Karpas-422 (cell line): ENCODE data around the gene PIEZO1. TPM values are rescaled to one million over a fixed set of nuclear protein-coding genes. Genes with fewer than 3 reads are reported as not detected.

Source experiments
- DNase-seq: peaks from one replicate; pipeline ENCODE4 v3.0.0-alpha.2; 2015
- H2AFZ ChIP-seq: fragments of 200-600 bp; sonication (generic); 2 replicates; pipeline ENCODE4 v1.6.1; 2014; ENCODE audit warnings: antibody characterized with exemption, low read length, mixed read lengths
- H3K27ac ChIP-seq: fragments of 200-600 bp; sonication (generic); 2 replicates; pipeline ENCODE4 v1.5.1; 2014; ENCODE audit warnings: mild to moderate bottlenecking, low read length, moderate library complexity
- H3K27me3 ChIP-seq: fragments of 200-600 bp; sonication (generic); 2 replicates; pipeline ENCODE4 v1.6.1; 2014; ENCODE audit warnings: low read length, mixed read lengths
- H3K36me3 ChIP-seq: fragments of 200-600 bp; sonication (generic); 2 replicates; pipeline ENCODE4 v1.6.1; 2014; ENCODE audit warnings: low read length, mixed read lengths; ENCODE audit not compliant: insufficient read depth
- H3K4me1 ChIP-seq: fragments of 200-600 bp; sonication (generic); 2 replicates; pipeline ENCODE4 v1.6.1; 2014; ENCODE audit warnings: mild to moderate bottlenecking, low read length, mixed read lengths
- H3K4me2 ChIP-seq: fragments of 200-600 bp; sonication (generic); 2 replicates; pipeline ENCODE4 v1.6.1; 2014; ENCODE audit warnings: low read length, low read depth, mild to moderate bottlenecking; ENCODE audit not compliant: poor library complexity, severe bottlenecking
- H3K4me3 ChIP-seq: fragments of 200-600 bp; sonication (generic); 2 replicates; pipeline ENCODE4 v1.5.1; 2014; ENCODE audit warnings: mild to moderate bottlenecking, antibody characterized with exemption, low read length, mixed read lengths
- H3K79me2 ChIP-seq: fragments of 200-600 bp; sonication (generic); 2 replicates; pipeline ENCODE4 v1.6.1; 2014; ENCODE audit warnings: mild to moderate bottlenecking, low read length, mixed read lengths
- H3K9ac ChIP-seq: fragments of 200-600 bp; sonication (generic); 2 replicates; pipeline ENCODE4 v1.6.0; 2014; ENCODE audit warnings: low read length
- H3K9me2 ChIP-seq: fragments of 200-600 bp; sonication (generic), shearing (Covaris generic); replicated peaks from 2 replicates; pipeline ENCODE4 v1.6.0; 2014; ENCODE audit warnings: mild to moderate bottlenecking, low read length, moderate library complexity; ENCODE audit not compliant: insufficient read depth
- H3K9me3 ChIP-seq: fragments of 300-700, 200-600 bp; sonication (generic); 2 replicates; pipeline ENCODE4 v1.6.1; 2014; ENCODE audit warnings: low read length, mixed read lengths
- H4K20me1 ChIP-seq: fragments of 200-600 bp; sonication (generic); 2 replicates; pipeline ENCODE4 v1.6.1; 2014; ENCODE audit warnings: mild to moderate bottlenecking, antibody characterized with exemption, low read length, low read depth; ENCODE audit not compliant: insufficient read depth
- total RNA-seq: library from RNA; depleted of rRNA; stranded (reverse); fragments of >200 nt; shearing (Covaris generic); gene quantifications from 2 replicates; pipeline ENCODE4 v1.2.3, GENCODE V29; 2014; ENCODE audit warnings: low replicate concordance

Gene PIEZO1
- total RNA-seq, 1 experiment from 2014 or later: 1.8 TPM

DNA sequence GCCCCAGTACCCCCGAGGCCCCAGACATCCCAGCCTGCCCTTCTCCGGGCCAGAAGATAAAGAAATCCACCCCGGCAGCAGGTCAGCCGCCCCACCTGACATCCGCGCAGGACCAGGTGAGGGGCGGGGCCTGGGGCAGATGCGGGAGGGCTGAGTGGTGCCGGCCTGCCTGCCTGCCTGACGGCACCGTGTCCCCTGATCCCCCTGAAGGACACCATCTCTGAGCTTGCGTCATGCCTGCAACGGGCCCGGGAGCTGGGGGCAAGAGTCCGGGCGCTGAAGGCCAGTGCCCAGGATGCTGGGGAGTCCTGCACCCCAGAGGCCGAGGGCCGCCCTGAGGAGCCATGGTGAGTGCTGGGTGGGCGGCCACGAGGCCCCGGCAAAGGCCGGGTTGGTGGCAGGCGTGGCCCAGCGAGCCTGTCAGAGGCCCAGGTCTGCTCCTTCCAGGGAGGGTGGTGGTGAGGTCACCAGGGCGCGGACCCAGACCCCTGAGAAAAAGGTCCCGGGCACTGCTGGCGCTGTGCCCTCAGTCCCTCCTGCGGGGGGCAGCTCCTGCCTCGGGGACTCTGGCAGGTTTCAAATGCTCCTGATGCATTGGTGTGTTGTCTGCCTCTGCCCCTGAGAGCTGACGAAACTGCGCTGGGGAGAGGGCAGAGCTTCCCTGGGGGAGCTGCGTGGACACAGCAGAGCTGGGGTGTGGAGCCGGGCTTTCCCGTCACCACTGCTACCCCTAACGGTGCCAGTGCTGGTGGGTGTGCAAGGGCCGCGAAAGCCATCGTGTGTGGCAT is 19.7 kb upstream of the PIEZO1 start:
- DNase-seq: peak; percentile 82
- peak overlapping the region; percentile 79 for H3K27ac ChIP-seq
- peaks cover 20% of the 10 kb centered on the region; the same call in 1 of the 2 replicates for H4K20me1 ChIP-seq
- no peaks in the 10 kb centered on the region for H3K9me3 ChIP-seq
- H3K4me1 ChIP-seq: peaks cover 32% of the 10 kb centered on the region
- peak overlapping the region; percentile 97 for H3K4me2 ChIP-seq
- peaks cover 16% of the 10 kb centered on the region; the same call in 1 of the 2 replicates for H3K36me3 ChIP-seq
- H2AFZ ChIP-seq: no peak overlapping the region
- peaks cover 25% of the 10 kb centered on the region for H3K79me2 ChIP-seq
- peak overlapping the region; percentile 99 for H3K4me3 ChIP-seq
- H3K9me2 ChIP-seq: no peaks in the 10 kb centered on the region
- no peaks in the 10 kb centered on the region for H3K27me3 ChIP-seq
- H3K9ac ChIP-seq: peak overlapping the region; percentile 98

DNA sequence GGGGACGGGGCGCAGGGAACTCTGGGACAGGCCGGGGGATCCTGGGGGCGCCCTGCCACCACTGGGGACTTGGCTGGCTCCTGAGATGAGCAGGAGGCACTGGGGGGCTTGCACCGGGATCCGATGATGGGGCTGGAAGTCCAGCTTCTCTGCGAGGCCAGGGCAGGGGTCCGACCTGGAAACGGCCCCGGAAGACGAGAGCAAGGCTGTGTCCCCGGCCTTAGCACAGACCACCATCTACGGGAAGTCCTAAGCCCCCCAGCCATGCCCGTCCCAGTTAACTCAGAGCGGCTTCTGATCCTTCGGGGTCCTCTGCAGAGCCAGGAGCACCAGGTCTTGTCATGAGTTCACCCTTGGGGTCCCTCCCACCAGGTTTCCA is 19.1 kb upstream of the PIEZO1 start:
- Histone ChIP-seq H3K79me2 (peaks cover 21% of the 10 kb centered on the region), H3K9me3 (no peaks in the 10 kb centered on the region), H3K4me2 (peak overlapping the region; percentile 97), H3K4me1 (peaks cover 28% of the 10 kb centered on the region), H4K20me1 (0 out of 2 replicates have a peak, but pooled peaks cover 16% of the 10 kb centered on the region), H3K4me3 (peak overlapping the region; percentile 99), H3K9ac (peak overlapping the region; percentile 98), H3K27ac (peak overlapping the region; percentile 79), H3K27me3 (no peaks in the 10 kb centered on the region), H3K36me3 (peaks cover 10% of the 10 kb centered on the region; the same call in 1 of the 2 replicates), H2AFZ (no peak overlapping the region), H3K9me2 (no peaks in the 10 kb centered on the region)
- peak; percentile 57 for DNase-seq

DNA sequence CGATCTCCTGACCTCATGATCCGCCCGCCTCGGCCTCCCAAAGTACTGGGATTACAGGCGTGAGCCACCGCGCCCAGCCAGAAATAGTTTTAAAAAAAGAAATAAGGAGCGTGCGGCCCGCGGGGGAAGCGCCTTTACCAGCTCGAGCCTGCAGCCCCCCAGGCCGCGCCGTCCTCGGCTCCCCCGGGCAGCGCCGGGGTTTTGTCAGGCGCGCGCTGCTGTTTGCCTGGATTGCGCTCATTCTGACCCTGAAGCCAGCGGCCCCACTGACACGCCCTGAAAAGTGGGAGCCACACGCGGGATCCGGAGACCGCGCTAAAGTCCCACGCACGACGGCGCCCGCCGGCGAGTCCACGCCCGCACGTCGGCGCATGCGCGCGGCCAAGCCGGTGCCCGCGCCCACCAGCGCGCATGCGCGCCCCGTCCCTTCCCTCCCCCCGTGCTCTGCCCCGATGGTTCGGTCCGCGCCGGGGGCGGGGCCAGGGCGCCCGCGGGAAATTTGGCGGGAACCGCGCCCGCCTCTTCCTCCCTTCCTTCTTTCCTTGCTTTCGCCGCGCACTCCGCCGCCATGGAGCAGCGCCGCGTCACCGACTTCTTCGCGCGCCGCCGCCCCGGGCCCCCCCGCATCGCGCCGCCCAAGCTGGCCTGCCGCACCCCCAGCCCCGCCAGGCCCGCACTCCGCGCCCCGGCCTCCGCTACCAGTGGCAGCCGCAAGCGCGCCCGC is 18.4 kb upstream of the PIEZO1 start, which contains the start of gene CDT1:
TSS of gene CDT1 (plus strand) at position 526 of the 724 bp plus-strand sequence. CDS start at position 569, 43 bp downstream.
- Histone ChIP-seq H3K4me2 (peak within 1 kb of the TSS; percentile 97), H3K9me3 (no peaks in the 10 kb centered on the region), H3K4me3 (peak within 1 kb of the TSS; percentile 99), H3K36me3 (peaks cover 7% of the 10 kb centered on the region; the same call in 1 of the 2 replicates), H3K9ac (peak within 1 kb of the TSS; percentile 98), H3K4me1 (peaks cover 33% of the 10 kb centered on the region), H4K20me1 (0 out of 2 replicates have a peak, but pooled peaks cover 16% of the 10 kb centered on the region), H2AFZ (peak within 1 kb of the TSS; percentile 42; the same call in 1 of the 2 replicates), H3K9me2 (no peaks in the 10 kb centered on the region), H3K27ac (peak within 1 kb of the TSS; percentile 79), H3K27me3 (no peaks in the 10 kb centered on the region), H3K79me2 (peaks cover 21% of the 10 kb centered on the region)
- DNase-seq: peak; percentile 93

DNA sequence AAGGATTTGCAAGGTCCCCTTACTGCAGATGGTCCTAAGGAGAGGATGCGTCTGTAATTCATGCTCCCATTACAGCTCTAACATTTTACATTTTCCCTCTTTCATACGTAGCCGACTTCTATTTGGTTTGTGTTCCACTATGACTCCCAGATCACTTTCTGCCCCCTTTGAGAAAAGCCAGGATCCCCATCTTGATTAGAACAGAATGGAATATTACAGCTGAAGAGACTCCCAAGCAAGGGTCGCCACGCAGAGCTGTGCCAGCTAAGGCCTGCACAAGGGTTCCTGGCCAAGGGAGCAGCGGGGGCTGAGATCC is 15.2 kb upstream of the PIEZO1 start:
- Histone ChIP-seq H3K79me2 (peaks cover 15% of the 10 kb centered on the region), H2AFZ (no peak overlapping the region), H3K4me3 (no peak overlapping the region), H3K4me2 (no peak overlapping the region), H3K27me3 (no peaks in the 10 kb centered on the region), H3K36me3 (no peaks in the 10 kb centered on the region), H3K4me1 (peaks cover 30% of the 10 kb centered on the region), H3K9me3 (no peaks in the 10 kb centered on the region), H3K27ac (no peak overlapping the region), H3K9ac (no peak overlapping the region), H4K20me1 (0 out of 2 replicates have a peak, but pooled peaks cover 10% of the 10 kb centered on the region), H3K9me2 (no peaks in the 10 kb centered on the region)
- DNase-seq: no peak

DNA sequence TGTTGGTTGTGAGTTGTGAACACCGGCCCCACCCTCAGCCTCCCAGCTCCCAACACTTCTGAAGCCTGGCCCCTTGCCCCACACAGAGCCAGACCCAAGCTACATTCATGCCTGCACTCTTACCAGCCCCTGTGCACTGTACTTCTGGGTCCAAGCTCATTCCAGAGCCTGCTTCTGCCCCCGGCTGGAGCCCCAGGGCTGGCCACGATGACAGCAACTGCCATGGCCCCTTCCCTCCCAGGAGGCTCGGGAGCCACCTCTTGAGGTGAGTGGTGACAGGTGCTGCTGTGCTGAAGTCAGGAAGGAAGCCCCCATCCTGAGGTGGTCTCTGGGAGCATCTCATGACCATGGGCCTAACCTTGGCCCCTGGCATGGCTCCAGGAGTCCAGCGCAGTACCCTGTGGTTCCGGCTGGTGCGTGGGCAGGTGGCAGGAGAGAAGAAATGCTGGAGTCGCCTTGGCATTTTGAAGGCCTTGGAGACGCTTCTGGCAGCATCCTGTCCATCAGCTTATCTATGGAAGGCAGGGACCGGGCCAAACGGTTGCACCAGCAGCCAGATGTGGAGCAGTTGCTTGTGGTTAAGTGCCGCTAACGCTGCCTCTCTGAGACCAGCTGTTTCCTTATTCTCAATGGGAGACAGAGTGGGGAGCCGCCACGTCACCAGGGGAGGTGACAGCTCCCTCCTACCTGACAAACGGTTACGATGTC is 14.7 kb upstream of the PIEZO1 start:
- no peaks in the 10 kb centered on the region for H3K9me3 ChIP-seq
- peaks cover 25% of the 10 kb centered on the region for H3K4me1 ChIP-seq
- H3K79me2 ChIP-seq: peaks cover 10% of the 10 kb centered on the region
- DNase-seq: no peak
- no peaks in the 10 kb centered on the region for H3K36me3 ChIP-seq
- H3K27ac ChIP-seq: no peak overlapping the region
- H3K9ac ChIP-seq: no peak overlapping the region
- no peaks in the 10 kb centered on the region for H3K27me3 ChIP-seq
- no peak overlapping the region for H3K4me2 ChIP-seq
- H3K9me2 ChIP-seq: no peaks in the 10 kb centered on the region
- 0 out of 2 replicates have a peak, but pooled peaks cover 6% of the 10 kb centered on the region for H4K20me1 ChIP-seq
- no peak overlapping the region for H3K4me3 ChIP-seq
- no peak overlapping the region for H2AFZ ChIP-seq

DNA sequence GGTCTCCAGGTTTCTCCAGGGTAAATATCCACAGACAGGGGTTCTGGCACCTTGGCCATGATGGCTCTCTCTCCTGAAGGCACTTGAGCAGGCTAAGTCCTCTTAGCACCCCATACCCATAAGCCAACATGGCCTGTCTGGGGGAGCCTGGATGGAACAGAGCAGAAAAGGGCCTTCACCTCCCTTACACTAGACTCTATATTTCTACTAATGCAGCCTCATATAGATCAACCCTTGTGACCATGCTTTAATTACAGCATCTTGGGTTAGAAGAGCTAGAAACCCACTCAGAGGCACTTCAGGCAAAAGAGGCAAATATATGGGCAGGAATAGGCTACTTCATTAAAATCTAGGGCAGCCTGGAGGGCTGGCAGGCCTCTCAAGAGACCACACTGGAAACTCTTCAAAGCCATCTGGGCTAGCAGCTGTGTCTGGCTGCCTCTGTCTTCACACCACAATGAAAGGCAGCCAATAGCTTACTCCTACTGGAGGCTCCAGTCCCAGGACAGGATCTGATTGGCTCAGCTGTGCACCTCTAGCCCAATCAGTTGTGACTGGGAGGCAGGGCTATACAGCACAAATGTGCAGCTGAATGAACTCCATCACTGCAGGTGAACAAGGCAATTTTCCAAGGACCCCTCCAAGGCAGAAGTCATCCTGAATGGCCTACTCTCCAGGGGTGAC is 13.9 kb upstream of the PIEZO1 start:
- H3K79me2 ChIP-seq: peaks cover 2% of the 10 kb centered on the region; the same call in 1 of the 2 replicates
- H4K20me1 ChIP-seq: no peaks in the 10 kb centered on the region
- no peaks in the 10 kb centered on the region for H3K27me3 ChIP-seq
- H3K36me3 ChIP-seq: no peaks in the 10 kb centered on the region
- H2AFZ ChIP-seq: no peak overlapping the region
- H3K27ac ChIP-seq: no peak overlapping the region
- peak; percentile 87 for DNase-seq
- no peak overlapping the region for H3K4me3 ChIP-seq
- no peaks in the 10 kb centered on the region for H3K9me3 ChIP-seq
- H3K9me2 ChIP-seq: no peaks in the 10 kb centered on the region
- H3K9ac ChIP-seq: no peak overlapping the region
- no peak overlapping the region for H3K4me2 ChIP-seq
- H3K4me1 ChIP-seq: peaks cover 22% of the 10 kb centered on the region

DNA sequence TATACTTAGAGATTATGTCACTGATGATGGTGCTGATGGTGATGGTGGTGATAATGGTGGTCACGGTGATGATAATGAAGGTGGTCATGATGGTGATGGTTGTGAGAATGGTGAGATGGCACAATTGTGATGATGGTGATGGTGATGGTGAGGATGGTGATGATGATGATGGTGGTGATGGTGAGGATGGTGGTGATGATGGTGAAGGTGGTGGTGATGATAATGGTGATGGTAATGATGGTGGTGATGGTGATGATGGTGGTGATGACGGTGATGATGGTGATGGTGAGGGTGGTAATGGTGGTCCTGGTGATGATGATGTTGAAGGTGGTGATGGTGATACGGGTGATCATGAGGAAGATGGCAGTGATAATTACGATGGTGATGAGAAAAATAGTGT is 13.1 kb upstream of the PIEZO1 start:
- no peak for DNase-seq
- Histone ChIP-seq H3K9ac (no peak overlapping the region), H3K4me3 (no peak overlapping the region), H3K79me2 (no peaks in the 10 kb centered on the region), H3K4me1 (peaks cover 19% of the 10 kb centered on the region), H3K9me2 (no peaks in the 10 kb centered on the region), H3K27me3 (no peaks in the 10 kb centered on the region), H3K4me2 (no peak overlapping the region), H4K20me1 (no peaks in the 10 kb centered on the region), H3K27ac (no peak overlapping the region), H3K36me3 (no peaks in the 10 kb centered on the region), H3K9me3 (no peaks in the 10 kb centered on the region), H2AFZ (no peak overlapping the region)
